ENCODE measurements around the gene EBF4.

The EBF4 gene

GRCh38 chr20:2780948-2781347, 88.4 kb downstream of the EBF4 start:
- H3K27me3 ChIP-seq (replicated peaks; ENCODE audit: control insufficient read depth, insufficient read depth, low read length): no peaks in the 10 kb centered on the region; the same call in 1 of the 2 replicates
- no peaks in the 10 kb centered on the region for H3K36me3 ChIP-seq (ENCODE audit: control insufficient read depth, insufficient read depth, low read length)
- no peak for DNase-seq (ENCODE audit: extremely low read depth, insufficient read length)
- H3K4me3 ChIP-seq (replicated peaks; ENCODE audit: low read depth, low read length): no peak overlapping the region
- peak; percentile 3 for TF ChIP-seq CTCF (IDR thresholded peaks at IDR 0.05; ENCODE audit: insufficient read depth, low read length, poor library complexity, severe bottlenecking)

GRCh38 chr20:2783908-2784566, 91.5 kb downstream of the EBF4 start:
- Histone ChIP-seq H3K36me3 (ENCODE audit: control insufficient read depth, insufficient read depth, low read length) (no peaks in the 10 kb centered on the region), H3K4me3 (replicated peaks; ENCODE audit: low read depth, low read length) (no peak overlapping the region), H3K27me3 (replicated peaks; ENCODE audit: control insufficient read depth, insufficient read depth, low read length) (no peaks in the 10 kb centered on the region; the same call in 1 of the 2 replicates)
- no peak for TF ChIP-seq CTCF (IDR thresholded peaks at IDR 0.05; ENCODE audit: insufficient read depth, low read length, poor library complexity, severe bottlenecking)
- no peak for DNase-seq (ENCODE audit: extremely low read depth, insufficient read length)

GRCh38 chr20:2793471-2793870, 100.9 kb downstream of the EBF4 start:
- no peak for DNase-seq (ENCODE audit: extremely low read depth, insufficient read length)
- H3K27me3 ChIP-seq (replicated peaks; ENCODE audit: control insufficient read depth, insufficient read depth, low read length): no peaks in the 10 kb centered on the region; the same call in 1 of the 2 replicates
- H3K4me3 ChIP-seq (replicated peaks; ENCODE audit: low read depth, low read length): no peak overlapping the region
- TF ChIP-seq CTCF (IDR thresholded peaks at IDR 0.05; ENCODE audit: insufficient read depth, low read length, poor library complexity, severe bottlenecking): no peak
- H3K36me3 ChIP-seq (ENCODE audit: control insufficient read depth, insufficient read depth, low read length): no peaks in the 10 kb centered on the region

- Histone ChIP-seq H3K27me3 (replicated peaks; ENCODE audit: control insufficient read depth, insufficient read depth, low read length) (no peaks in the 10 kb centered on the region; the same call in 1 of the 2 replicates), H3K4me3 (replicated peaks; ENCODE audit: low read depth, low read length) (no peak overlapping the region), H3K36me3 (ENCODE audit: control insufficient read depth, insufficient read depth, low read length) (no peaks in the 10 kb centered on the region)
- DNase-seq (ENCODE audit: extremely low read depth, insufficient read length): no peak
- TF ChIP-seq CTCF (IDR thresholded peaks at IDR 0.05; ENCODE audit: insufficient read depth, low read length, poor library complexity, severe bottlenecking): no peak
These were observed 101.7 kb downstream of the EBF4 start for GRCh38 chr20:2794202-2794748.

GRCh38 chr20:2794866-2795447, 102.4 kb downstream of the EBF4 start:
- no peak for DNase-seq (ENCODE audit: extremely low read depth, insufficient read length)
- no peak for TF ChIP-seq CTCF (IDR thresholded peaks at IDR 0.05; ENCODE audit: insufficient read depth, low read length, poor library complexity, severe bottlenecking)
- Histone ChIP-seq H3K27me3 (replicated peaks; ENCODE audit: control insufficient read depth, insufficient read depth, low read length) (peaks cover under 1% of the 10 kb centered on the region; the same call in 1 of the 2 replicates), H3K36me3 (ENCODE audit: control insufficient read depth, insufficient read depth, low read length) (no peaks in the 10 kb centered on the region), H3K4me3 (replicated peaks; ENCODE audit: low read depth, low read length) (no peak overlapping the region)
